ENCODE measurements around the gene RNF224. TPM values are rescaled to one million over a fixed set of nuclear protein-coding genes. Genes with fewer than 3 reads are reported as not detected.
A peak's percentile ranks its signal among the peaks of the same experiment; 100 is the strongest.

RNF224 gene
- not detected for total RNA-seq

GRCh38 chr9:137227054-137227852 is at the start of gene RNF224:
Gene RNF224 (plus strand): TSS chr9:137227502. CDS start chr9:137228336, 834 bp downstream.
- Histone ChIP-seq H3K27me3 (peaks cover 0 to 59% of the 10 kb centered on the region in 2 donors), H3K27ac (peak within 1 kb of the TSS in 2 of 4 donors; percentile 17 to 54), H3K9me3 (no peaks in the 10 kb centered on the region), H3K36me3 (no peaks in the 10 kb centered on the region), H3K4me1 (peaks cover 0 to 35% (median 19%) of the 10 kb centered on the region in 4 donors), H3K4me3 (no peak within 1 kb of the TSS)
- peak; percentile 45 to 61 for DNase-seq (ENCODE audit: low spot score in 2 of 2)
- peak; percentile 81 to 92 (median 85) for TF ChIP-seq CTCF (IDR thresholded peaks at IDR 0.05)
- no peak for TF ChIP-seq POLR2A (IDR thresholded peaks at IDR 0.05)
- TF ChIP-seq EP300 (IDR thresholded peaks at IDR 0.05): no peak
- 3 to 28% methylated on average over 5 to 21 of the region's 25 CpGs for WGBS, 2 donors

GRCh38 chr9:137178201-137178938 is 48.9 kb upstream of the RNF224 start:
- whole genome bisulfite sequencing, 2 donors: 76 to 81% methylated on average over 15 to 21 of the region's 23 CpGs
- H3K4me1 ChIP-seq: peaks cover 0 to 8% (median 0%) of the 10 kb centered on the region in 4 donors
- H3K36me3 ChIP-seq: peaks cover 3 to 66% (median 42%) of the 10 kb centered on the region in 3 donors
- no peak for TF ChIP-seq EP300 (IDR thresholded peaks at IDR 0.05)
- no peak for TF ChIP-seq POLR2A (IDR thresholded peaks at IDR 0.05)
- no peak for TF ChIP-seq CTCF (IDR thresholded peaks at IDR 0.05)
- H3K4me3 ChIP-seq: no peak overlapping the region
- no peak overlapping the region for H3K27ac ChIP-seq
- H3K9me3 ChIP-seq: no peaks in the 10 kb centered on the region
- no peaks in the 10 kb centered on the region for H3K27me3 ChIP-seq
- DNase-seq (ENCODE audit: low spot score in 2 of 2): no peak

GRCh38 chr9:137178939-137179630 is 48.2 kb upstream of the RNF224 start:
- no peak overlapping the region for H3K27ac ChIP-seq
- no peaks in the 10 kb centered on the region for H3K9me3 ChIP-seq
- TF ChIP-seq POLR2A (IDR thresholded peaks at IDR 0.05) (no peak), CTCF (IDR thresholded peaks at IDR 0.05) (no peak), EP300 (IDR thresholded peaks at IDR 0.05) (no peak)
- H3K27me3 ChIP-seq: no peaks in the 10 kb centered on the region
- H3K4me3 ChIP-seq: no peak overlapping the region
- H3K4me1 ChIP-seq: peaks cover 0 to 8% (median 0%) of the 10 kb centered on the region in 4 donors
- H3K36me3 ChIP-seq: peaks cover 3 to 73% (median 48%) of the 10 kb centered on the region in 3 donors
- no peak for DNase-seq (ENCODE audit: low spot score in 2 of 2)
- 90% methylated on average over 19 of the region's 19 CpGs for WGBS, 2 donors

- TF ChIP-seq CTCF (IDR thresholded peaks at IDR 0.05): no peak
- no peak for TF ChIP-seq EP300 (IDR thresholded peaks at IDR 0.05)
- no peak for TF ChIP-seq POLR2A (IDR thresholded peaks at IDR 0.05)
- Histone ChIP-seq H3K9me3 (no peaks in the 10 kb centered on the region), H3K27me3 (no peaks in the 10 kb centered on the region), H3K4me1 (peaks cover 0 to 11% (median 0%) of the 10 kb centered on the region in 4 donors), H3K27ac (no peak overlapping the region), H3K36me3 (peaks cover 3 to 80% (median 55%) of the 10 kb centered on the region in 3 donors), H3K4me3 (no peak overlapping the region)
- WGBS, 2 donors: 89 to 97% methylated on average over 7 to 17 of the region's 17 CpGs
- DNase-seq (ENCODE audit: low spot score in 2 of 2): no peak
Measured at GRCh38 chr9:137179761-137180160, 47.5 kb upstream of the RNF224 start.

Measured in tibial nerve (tissue), 4 donors.